GM23338 (cell line): ENCODE data around the gene GRAMD1A.

Source experiments
- CREB1 ChIP-seq: fragments of 250-450 bp; sonication (Bioruptor Pico); IDR thresholded peaks from 2 replicates; pipeline ENCODE4 v1.5.0; 2020; ENCODE audit warnings: low read depth, mild to moderate bottlenecking, moderate library complexity
- CTCF ChIP-seq, 2 experiments: fragments of 200-600 bp in 1 of 2; sonication (generic) in 1 of 2; conservative IDR thresholded peaks; 2 replicates each; pipeline versions ENCODE4 v1.5.1 to v1.6.1; 2016 to 2017; ENCODE audit warnings: antibody characterized with exemption in 2 of 2, low read depth in 2 of 2, mild to moderate bottlenecking in 2 of 2, moderate library complexity in 1 of 2
- EZH2 ChIP-seq: fragments of 200-600 bp; sonication (generic); IDR thresholded peaks from one replicate; pipeline ENCODE4 v1.8.0; 2017; ENCODE audit warnings: antibody characterized with exemption, mild to moderate bottlenecking, low read depth; ENCODE audit not compliant: unreplicated experiment
- POLR2AphosphoS5 ChIP-seq: IDR thresholded peaks from 2 replicates; pipeline ENCODE4 v1.6.1; 2016; ENCODE audit warnings: antibody characterized with exemption, low read depth

- no peak for TF ChIP-seq EZH2
- TF ChIP-seq CTCF (conservative IDR thresholded peaks at IDR 0.05; ENCODE audit: low read depth in 2 of 2), result peak; percentile 92 to 95
- no peak for TF ChIP-seq CREB1
- TF ChIP-seq POLR2AphosphoS5, result peak; percentile 52; the same call in 1 of the 2 replicates
Measured at GRCh38 chr19:35013041-35013819, 13.1 kb downstream of the GRAMD1A start.
